ENCODE measurements around the gene IL31RA.
A peak's percentile ranks its signal among the peaks of the same experiment; 100 is the strongest.
"Not testable (repeated sequence)": the region's sequence is repeated elsewhere in the genome, so short reads cannot be mapped to it uniquely, and the experiment has no call there.

Gene IL31RA

GRCh38 chr5:55927861-55928655, 76.9 kb downstream of the IL31RA start:
- DNase-seq, result no peak

- no peak for DNase-seq
Observed at GRCh38 chr5:55929020-55929799, 78.1 kb downstream of the IL31RA start.

GRCh38 chr5:55932700-55933099, 81.5 kb downstream of the IL31RA start:
- no peak for DNase-seq

GRCh38 chr5:55933377-55934114, 82.4 kb downstream of the IL31RA start:
- DNase-seq, result no peak

GRCh38 chr5:55934115-55934613, 83.0 kb downstream of the IL31RA start:
- no peak for DNase-seq

GRCh38 chr5:55934720-55935119, 83.6 kb downstream of the IL31RA start:
- DNase-seq, result no peak

- no peak for DNase-seq
Observed at GRCh38 chr5:55935371-55935770, 84.2 kb downstream of the IL31RA start.

GRCh38 chr5:55936100-55936693, 85.0 kb downstream of the IL31RA start:
- peak; percentile 73 for DNase-seq

- DNase-seq, result not testable (repeated sequence)
Observed at GRCh38 chr5:55937598-55937997, 86.4 kb downstream of the IL31RA start.

GRCh38 chr5:55941154-55941553, 90.0 kb downstream of the IL31RA start:
- not testable (repeated sequence) for DNase-seq

GRCh38 chr5:55959208-55959607, 108.1 kb downstream of the IL31RA start:
- DNase-seq, result no peak

GRCh38 chr5:55960779-55961178, 109.6 kb downstream of the IL31RA start:
- DNase-seq, result no peak

GRCh38 chr5:55965525-55965924, 114.4 kb downstream of the IL31RA start:
- no peak for DNase-seq

- no peak for DNase-seq
Observed at GRCh38 chr5:55966284-55966683, 115.1 kb downstream of the IL31RA start.

GRCh38 chr5:55969956-55970355, 118.8 kb downstream of the IL31RA start:
- no peak for DNase-seq

Measured in retina (tissue), 1 donor.